ENCODE data around the gene CCDC74A.
"Not testable (repeated sequence)": the region's sequence is repeated elsewhere in the genome, so short reads cannot be mapped to it uniquely, and the experiment has no call there.

The CCDC74A gene

DNA sequence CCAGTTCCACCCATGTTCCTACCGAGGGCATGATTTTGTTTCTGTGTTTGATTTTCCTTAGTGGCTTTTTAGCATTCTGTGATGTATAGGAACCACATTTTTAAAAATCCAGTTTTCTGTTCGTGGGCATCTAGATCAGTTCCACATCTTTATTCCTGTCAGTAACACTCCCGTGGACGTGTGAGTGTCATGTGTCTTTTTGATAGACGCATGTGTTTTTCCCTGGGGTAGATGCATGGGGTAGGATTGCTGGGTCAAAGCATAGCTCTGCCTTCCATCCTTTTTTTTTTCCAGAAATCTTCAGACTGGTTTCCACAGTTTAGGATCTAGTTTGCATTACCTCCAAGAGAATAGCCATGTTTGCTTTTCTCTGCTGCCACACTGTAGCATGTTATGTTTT is 38.7 kb downstream of the CCDC74A start:
- no peak for DNase-seq (ENCODE audit: low spot score)

DNA sequence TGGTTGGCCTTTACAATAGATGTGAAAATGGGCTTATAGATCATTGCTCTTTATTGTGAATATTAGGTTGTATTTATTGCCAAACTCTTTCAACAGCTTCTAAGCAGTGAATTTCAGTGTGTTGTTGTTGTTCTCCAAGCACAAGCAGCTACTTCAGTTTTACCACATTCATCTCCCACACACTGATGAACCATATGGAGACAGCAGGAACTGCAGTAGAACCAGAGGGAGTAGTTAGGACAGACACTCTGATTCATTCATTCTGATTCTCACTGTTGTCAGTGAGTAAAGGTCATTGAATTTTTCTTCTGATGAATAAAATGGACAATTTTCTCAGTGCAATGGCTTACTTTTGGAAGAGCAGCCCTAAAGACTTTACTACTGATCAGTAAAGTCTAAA is 40.2 kb downstream of the CCDC74A start:
- no peak for DNase-seq (ENCODE audit: low spot score)

DNA sequence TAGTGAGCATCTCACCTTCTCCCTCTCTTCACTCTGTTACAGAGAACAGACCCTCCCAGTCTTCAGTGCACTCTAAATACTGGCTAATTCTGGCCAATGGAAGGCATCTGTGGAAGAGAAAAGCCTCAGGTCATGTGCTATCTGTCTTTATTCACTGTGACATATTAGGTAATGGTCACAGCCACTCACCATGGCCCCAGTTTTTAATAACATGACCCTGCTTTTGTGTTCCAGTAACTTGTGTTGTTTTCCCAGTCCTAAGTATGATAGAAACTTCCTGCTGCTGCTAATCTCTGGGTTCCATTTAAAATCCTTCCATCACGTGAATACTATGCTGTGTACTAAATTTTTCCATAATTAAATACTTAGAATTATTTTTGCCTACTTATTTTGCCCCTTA is 40.7 kb downstream of the CCDC74A start:
- DNase-seq (ENCODE audit: low spot score) = not testable (repeated sequence)

DNA sequence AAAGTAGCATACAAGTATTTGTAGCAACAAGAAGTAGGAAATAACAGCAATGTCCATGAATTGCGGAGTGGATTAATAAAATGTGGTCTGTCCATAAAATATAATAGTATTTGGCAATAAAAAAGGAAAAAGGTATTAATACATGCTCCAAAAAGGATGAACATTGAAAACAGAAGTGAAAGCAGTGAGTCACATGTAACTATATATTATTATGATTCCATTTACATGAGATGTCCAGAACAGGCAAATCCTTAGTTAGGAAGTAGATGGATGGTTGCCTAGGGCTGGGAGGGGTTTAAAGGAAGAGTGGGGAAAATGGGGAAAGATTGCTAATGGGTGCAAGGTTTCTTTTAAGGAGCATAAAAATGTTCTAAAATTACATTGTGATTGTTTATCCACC is 44.5 kb downstream of the CCDC74A start:
- DNase-seq (ENCODE audit: low spot score) = no peak

DNA sequence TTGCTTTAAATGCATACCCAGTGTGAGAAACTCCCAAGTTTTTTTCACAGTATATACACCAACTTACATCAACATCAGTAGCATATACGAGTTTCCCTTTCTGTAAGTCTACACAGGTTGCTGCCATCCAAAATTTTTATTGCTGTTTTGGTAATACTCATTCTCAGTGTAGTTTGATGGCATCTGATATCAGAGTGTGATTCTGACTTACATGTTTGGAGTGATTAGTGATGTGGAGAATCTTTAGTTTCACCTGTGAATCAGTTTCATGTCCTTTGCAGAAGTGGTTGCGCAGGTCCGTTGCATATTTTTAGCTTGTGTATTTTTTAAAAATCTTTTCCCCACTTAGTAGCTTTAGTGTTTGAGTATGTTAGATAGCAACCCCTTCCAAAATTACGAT is 50.1 kb downstream of the CCDC74A start:
- DNase-seq (ENCODE audit: low spot score) = no peak

DNA sequence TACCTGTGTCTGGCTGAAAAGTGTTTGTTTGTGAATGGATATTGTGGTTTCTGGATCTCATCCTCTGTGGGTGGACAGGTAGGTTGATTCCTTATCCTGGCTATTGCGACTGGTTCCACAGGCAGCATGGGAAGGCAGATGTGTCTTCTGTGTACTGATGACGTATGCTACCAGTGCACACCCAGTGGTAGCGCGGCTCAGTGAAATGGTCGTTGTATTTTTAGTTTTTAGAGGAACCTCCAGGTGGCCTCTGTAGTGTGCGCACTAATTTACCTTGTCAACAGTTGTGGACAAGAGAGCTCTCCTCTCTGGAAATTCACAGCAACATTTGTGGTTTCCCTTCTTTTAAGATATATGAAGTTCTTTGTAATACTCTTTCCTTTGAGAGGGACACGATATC is 52.5 kb downstream of the CCDC74A start:
- no peak for DNase-seq (ENCODE audit: low spot score)

Data from ecto neural progenitor cell (in vitro differentiated cells).